GM19467 (cell line): ENCODE results near the gene ERO1A.

Experiments
- ATAC-seq: cut with Tn5 transposase; IDR thresholded peaks from one replicate; pipeline ENCODE4 v1.9.1; 2021; ENCODE audit warnings: mild to moderate bottlenecking, moderate library complexity; ENCODE audit not compliant: unreplicated experiment

Gene ERO1A

DNA sequence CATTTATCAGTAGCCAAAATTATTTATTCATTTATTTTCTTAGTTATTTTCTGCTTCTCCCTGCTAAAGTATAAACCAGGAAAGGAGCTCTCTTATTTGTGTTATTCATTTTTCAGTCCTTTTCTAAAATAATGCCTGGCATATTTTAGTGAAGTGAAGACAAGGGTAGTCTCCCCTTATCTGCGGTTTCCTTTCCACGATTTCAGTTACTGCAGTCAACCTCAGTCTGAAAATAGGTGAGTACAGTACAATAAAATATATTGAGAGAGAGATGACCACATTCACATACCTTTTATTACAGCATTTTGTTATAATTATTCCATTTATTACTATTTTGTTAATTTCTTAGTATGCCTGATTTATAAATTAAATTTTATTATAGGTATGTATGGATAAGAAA is 85.2 kb downstream of the ERO1A start:
- ATAC-seq: no peak

DNA sequence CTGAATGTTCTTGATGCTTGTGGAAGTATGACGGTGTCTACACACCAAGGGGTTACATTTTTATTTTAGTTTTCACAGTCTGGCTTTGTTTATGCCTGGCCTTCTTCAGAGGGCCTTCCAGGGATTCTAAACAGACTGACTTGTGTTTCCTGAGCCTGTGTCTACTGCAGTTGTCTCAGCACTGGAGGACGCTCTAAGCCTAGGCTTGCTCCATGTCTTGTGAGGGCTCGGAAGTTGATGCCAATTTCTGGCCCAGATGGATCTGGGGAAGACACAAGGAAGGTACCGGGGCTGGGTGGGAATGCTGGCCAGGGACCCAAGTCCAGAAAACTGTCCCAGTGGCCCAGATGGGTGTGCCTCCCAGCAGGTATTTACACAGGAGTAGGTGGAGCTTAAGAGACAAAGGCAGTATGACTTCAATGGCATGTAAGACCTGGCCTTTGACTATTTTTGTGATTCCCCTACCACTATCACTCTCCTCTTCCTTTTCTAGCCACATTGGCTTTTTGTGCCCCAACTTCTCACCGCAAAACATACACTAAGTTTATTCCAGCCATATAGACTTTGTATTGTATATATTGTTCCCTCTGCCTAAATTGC is 85.8 kb downstream of the ERO1A start:
- ATAC-seq: no peak

DNA sequence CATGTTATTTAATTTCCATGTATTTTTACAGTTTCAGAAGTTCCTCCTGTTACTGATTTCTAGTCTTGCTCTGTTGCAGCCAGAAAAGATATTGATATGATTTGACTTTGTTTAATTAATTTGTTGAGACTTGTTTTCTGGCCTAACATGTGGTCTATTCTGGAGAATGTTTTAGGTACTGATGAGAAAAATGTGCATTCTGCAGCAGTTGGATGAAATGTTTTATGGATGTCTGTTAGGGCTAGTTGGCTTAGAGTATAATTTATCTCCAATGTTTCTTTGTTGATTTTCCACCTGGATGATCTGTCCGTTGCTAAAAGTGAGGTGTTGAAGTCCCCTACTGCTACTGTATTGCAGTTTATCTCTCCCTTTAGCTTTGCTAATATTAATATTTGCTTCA is 88.3 kb downstream of the ERO1A start:
- no peak for ATAC-seq

DNA sequence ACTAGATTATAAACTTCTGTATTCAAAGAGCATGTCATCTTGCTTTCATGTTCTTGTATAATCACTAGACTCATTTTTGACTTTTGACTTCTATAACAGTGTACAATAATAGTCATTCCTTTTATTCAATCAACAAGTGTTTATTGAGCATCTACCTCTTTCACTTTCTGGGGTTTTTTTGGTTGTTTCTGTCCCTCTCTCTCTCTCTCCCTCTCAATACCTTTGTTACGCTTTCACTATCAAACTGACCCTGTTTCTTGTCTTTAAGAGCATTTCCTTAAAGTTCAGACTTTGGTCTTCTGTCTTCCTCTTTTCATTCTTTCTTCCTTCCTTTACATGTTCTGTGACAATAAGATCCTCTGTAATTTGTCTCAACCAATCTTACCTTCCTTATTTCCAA is 93.2 kb downstream of the ERO1A start:
- no peak for ATAC-seq

DNA sequence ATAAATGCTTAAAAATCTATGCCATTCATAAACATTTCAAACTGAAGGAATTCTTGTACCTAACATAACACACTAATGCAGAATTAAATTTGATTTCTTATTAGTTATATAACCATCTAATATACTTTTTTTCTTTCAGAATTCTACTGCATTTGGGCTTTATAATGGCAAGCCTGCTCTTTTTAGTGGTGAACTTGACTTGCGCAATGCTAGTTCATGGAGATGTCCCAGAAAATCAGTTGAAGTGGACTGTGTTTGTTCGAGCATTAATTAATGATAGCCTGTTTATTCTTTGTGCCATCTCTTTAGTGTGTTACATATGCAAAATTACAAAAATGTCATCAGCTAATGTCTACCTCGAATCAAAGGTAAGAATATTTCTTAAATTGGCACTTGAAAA is 95.4 kb downstream of the ERO1A start:
- no peak for ATAC-seq

DNA sequence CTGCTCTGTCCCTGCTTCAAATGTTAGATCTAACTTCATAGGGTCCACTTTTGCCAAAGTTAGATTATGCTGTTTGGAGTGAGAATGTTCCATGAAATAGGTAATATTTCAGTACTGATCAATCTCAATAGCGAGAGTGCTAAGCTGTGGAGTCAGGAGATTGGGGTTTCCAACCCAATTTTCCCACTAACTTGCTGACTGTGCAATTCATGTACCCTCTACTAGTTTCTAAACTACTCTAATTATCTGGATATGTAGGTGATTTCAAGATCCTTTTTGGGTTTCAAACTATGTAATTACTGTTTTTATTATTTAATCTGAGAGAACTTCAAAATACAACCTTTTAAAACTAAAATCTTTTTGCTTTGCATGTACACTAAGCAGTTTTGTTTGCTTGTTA is 96.8 kb downstream of the ERO1A start:
- ATAC-seq: no peak

DNA sequence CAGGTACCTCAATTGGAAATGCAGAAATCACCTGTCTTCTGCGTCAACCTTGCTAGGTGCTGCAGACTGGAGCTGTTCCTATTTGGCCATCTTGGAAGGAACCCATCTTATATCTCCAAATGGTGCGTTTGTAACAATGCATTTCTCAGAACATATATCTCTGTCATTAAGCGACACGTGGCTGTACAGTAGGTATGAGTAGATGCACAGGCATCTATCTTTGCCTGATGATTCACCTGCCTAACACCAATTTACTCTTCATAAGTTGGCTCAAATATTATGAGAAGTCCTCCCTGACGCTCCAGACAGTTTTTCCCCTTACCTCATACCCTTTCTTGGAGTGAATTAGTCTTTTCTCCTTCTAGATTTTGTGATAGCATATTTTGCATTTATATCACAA is 98.5 kb downstream of the ERO1A start:
- no peak for ATAC-seq

DNA sequence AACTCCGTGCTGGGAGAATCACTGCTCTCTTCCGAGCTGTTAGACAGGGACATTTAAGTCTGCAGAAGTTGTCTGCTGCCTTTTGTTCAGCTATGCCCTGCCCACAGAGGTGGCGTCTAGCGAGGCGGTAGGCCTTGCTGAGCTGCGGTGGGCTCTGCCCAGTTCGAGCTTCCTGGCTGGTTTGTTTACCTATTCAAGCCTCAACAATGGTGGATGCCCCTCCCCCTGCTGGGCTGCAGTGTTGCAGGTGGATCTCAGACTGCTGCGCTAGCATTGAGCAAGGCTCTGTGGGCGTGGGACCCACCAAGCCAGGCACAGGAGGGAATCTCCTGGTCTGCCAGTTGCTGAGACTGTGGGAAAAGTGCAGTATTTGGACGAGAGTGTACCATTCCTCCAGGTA is 99.0 kb downstream of the ERO1A start:
- no peak for ATAC-seq

DNA sequence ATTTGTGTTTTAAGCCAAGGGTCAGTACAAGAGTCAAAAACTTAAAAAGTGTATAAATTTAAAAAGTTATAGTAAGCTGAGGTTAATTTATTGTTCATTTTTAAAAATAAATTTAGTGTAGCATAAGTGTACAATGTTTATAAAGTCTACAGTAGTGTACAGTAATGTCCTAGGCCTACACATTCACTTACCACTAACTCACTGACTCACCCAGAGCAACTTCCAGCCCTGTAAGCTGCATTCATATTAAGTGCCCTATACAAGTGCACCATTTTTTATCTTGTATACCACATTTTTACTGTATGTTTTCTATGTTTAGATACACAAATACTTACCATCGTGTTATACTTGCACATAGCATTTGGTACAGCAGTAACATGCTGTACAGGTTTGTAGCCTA is 105.0 kb downstream of the ERO1A start:
- ATAC-seq: no peak
